ENCODE results near the gene SAMD8. TPM values are rescaled to one million over a fixed set of nuclear protein-coding genes. Genes with fewer than 3 reads are reported as not detected.

SAMD8 gene
- total RNA-seq, 2 donors from 2014 or later: 20.9 to 23.5 TPM

GRCh38 chr10:75228278-75228677 is 116.8 kb downstream of the SAMD8 start:
- Mint-ChIP-seq H3K27ac (peak overlapping the region; percentile 14 to 47), H3K4me3 (no peak overlapping the region), H3K9me3 (no peaks in the 10 kb centered on the region), H3K27me3 (no peaks in the 10 kb centered on the region), H3K4me1 (ENCODE audit: low read depth in 2 of 2) (peaks cover 30 to 32% of the 10 kb centered on the region in 2 donors), H3K36me3 (peaks cover 42% of the 10 kb centered on the region)
- DNase-seq (ENCODE audit: low spot score) (no peak), ATAC-seq (no peak)

- ATAC-seq (no peak), DNase-seq (ENCODE audit: low spot score) (no peak)
- Mint-ChIP-seq H3K27ac (peak overlapping the region; percentile 14 to 47), H3K4me1 (ENCODE audit: low read depth in 2 of 2) (peaks cover 28 to 32% of the 10 kb centered on the region in 2 donors), H3K27me3 (no peaks in the 10 kb centered on the region), H3K9me3 (no peaks in the 10 kb centered on the region), H3K4me3 (no peak overlapping the region), H3K36me3 (peaks cover 41% of the 10 kb centered on the region)
Measured at GRCh38 chr10:75228834-75229233, 117.4 kb downstream of the SAMD8 start.

GRCh38 chr10:75229971-75230370 is 118.5 kb downstream of the SAMD8 start:
- Mint-ChIP-seq H3K27ac (peak overlapping the region; percentile 67 to 94), H3K4me3 (no peak overlapping the region), H3K9me3 (no peaks in the 10 kb centered on the region), H3K36me3 (peaks cover 30% of the 10 kb centered on the region), H3K4me1 (ENCODE audit: low read depth in 2 of 2) (peaks cover 16 to 23% of the 10 kb centered on the region in 2 donors), H3K27me3 (no peaks in the 10 kb centered on the region)
- DNase-seq (ENCODE audit: low spot score) (no peak), ATAC-seq (no peak)

- peaks cover 27% of the 10 kb centered on the region for H3K36me3 Mint-ChIP-seq
- peak; percentile 45 to 49 for ATAC-seq
- H3K27me3 Mint-ChIP-seq: no peaks in the 10 kb centered on the region
- H3K27ac Mint-ChIP-seq: peak overlapping the region; percentile 67 to 94
- peak; percentile 93 for DNase-seq (ENCODE audit: low spot score)
- no peaks in the 10 kb centered on the region for H3K9me3 Mint-ChIP-seq
- H3K4me1 Mint-ChIP-seq (ENCODE audit: low read depth in 2 of 2): peaks cover 12 to 18% of the 10 kb centered on the region in 2 donors
- H3K4me3 Mint-ChIP-seq: peak overlapping the region; percentile 18
Measured at GRCh38 chr10:75230600-75231038, 119.2 kb downstream of the SAMD8 start.

Other genes starting within 250 kb of the SAMD8 start
- 100 to 1,000 TPM; 160 to 187 TPM for gene VDAC2, start 99.1 kb downstream of the SAMD8 start, total RNA-seq
- 10 to 100 TPM; 22.3 to 58.9 TPM for gene COMTD1, start 124.3 kb downstream of the SAMD8 start, total RNA-seq

Measured in natural killer cell treated with Interleukin-12 subunit alpha and Interleukin-12 subunit beta and Interleukin-15 and Interleukin-18, amount 100 ng/mL, for 72 hours (primary cell).